Frontal cortex (tissue), 4 donors: ENCODE data around the gene ETFBKMT. TPM values are rescaled to one million over a fixed set of nuclear protein-coding genes. Genes with fewer than 3 reads are reported as not detected.
"Not testable (repeated sequence)": the region's sequence is repeated elsewhere in the genome, so short reads cannot be mapped to it uniquely, and the experiment has no call there.

Experiments
- DNase-seq, 2 donors: peaks; one replicate each; pipeline ENCODE4 v3.0.0; 2012; ENCODE audit warnings: low spot score in 2 of 2
- FAIRE-seq: peaks from 2 replicates; lab custom pipeline; 2012; peaks lifted over from hg19 to GRCh38; lab: Jason Lieb, UNC
- total RNA-seq: library from RNA; depleted of rRNA; stranded (reverse); fragments of >200 nt; gene quantifications from one replicate; pipeline ENCODE4 v1.2.3, GENCODE V29; 2014
- donor health status: control.
- donor health status: control.
- donor health status: control.

The ETFBKMT gene
- total RNA-seq, 1 donor from 2014 or later: 4.5 TPM

DNA sequence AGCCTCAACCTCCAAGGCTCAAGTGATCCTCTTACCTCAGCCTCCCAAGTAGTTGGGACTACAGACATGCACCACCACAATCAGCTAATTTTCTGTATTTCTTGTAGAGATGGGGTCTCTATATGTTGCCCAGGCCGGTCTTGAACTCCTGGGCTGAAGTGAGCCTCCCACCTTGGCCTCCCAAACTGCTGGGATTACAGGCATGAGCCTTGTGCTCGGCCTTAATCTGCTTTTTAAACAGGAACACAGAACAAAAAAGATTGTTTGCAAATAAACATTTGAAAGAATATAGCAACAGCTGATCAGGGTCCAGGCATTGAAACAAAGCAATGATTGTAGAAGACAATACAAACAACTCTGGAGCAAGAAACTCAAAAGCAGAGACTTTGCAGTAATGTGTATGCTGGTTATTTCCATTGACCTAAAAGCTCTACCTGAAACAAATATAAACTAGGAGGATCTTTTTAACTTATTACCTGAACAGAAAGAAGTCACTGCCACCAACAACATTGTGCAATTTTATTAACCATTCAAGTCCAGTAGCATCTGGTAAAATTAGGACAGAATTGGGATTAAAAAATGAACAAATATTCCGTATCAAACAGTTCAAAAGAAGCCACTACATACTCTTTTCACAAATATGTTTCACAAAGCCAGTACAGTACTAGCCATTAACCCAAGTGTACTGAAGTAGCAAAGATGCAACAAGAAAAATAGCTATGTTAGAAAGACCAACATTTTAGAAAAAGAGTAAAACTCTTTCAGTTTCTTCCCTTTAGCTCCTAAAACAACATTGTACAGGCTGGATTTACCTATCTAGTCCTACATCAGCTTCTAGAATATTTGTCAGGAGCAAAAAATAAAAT is 55.2 kb downstream of the ETFBKMT start:
- no peak for FAIRE-seq
- DNase-seq: no peak

DNA sequence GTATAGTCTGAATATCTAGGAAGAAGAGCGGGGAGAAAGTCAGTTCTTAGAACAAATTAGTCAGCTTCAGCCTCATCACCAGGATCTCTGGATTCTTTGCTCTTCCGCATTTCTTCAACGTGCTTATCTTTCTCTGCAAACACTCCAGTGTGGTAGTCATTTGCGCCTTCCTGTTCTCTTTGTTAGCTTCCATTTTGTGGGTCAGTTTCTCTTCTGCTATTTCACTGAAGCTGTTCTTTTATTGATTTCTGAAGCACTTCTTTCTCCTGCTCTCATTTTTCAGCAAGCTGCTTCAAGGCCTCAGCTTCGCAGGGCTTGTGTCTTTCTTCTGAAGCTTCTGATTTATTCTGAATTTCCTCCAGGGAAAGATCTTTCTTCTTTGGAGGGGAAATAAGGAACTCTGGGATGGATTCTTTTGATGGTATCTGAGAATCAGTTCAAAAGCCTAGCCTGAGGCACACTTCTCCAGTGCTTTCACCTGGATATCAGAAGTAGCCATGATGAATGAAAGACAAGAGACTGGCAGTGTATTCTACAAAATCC is 55.9 kb downstream of the ETFBKMT start:
- DNase-seq: no peak
- FAIRE-seq: no peak

- not testable (repeated sequence) for FAIRE-seq, DNase-seq
These were observed 57.5 kb downstream of the ETFBKMT start for GRCh38 chr12:31716998-31717397.

DNA sequence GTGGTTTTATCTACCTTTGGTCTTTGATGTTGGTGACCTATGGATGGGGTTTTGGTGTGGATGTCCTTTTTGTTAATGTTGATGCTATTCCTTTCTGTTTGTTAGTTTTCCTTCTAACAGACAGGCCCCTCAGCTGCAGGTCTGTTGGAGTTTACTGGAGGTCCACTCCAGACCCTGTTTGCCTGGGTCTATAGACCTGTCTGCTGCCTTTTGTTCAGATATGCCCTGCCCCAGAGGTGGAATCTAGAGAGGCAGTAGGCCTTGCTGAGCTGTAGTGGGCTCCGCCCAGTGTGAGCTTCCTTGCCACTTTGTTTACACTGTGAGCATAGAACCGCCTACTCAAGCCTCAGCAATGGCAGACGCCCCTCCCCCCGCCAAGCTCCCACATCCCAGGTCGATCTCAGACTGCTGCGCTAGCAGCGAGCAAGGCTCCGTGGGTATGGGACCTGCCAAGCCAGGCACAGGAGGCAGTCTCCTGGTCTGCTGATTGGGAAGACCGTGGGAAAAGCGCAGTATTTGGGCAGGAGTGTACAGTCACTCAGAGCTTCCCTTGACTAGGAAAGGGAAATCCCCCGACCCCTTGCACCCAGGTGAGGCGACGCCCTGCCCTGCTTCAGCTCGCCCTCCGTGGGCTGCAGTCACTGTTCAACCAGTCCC is 59.2 kb downstream of the ETFBKMT start:
- FAIRE-seq, DNase-seq: not testable (repeated sequence)

- DNase-seq (no peak), FAIRE-seq (no peak)
These were observed 63.1 kb downstream of the ETFBKMT start for GRCh38 chr12:31722580-31722979.

Other genes starting within 250 kb of the ETFBKMT start
- gene DENND5B, start 68.6 kb upstream of the ETFBKMT start, total RNA-seq: 41.6 TPM
- 77.0 TPM for gene AMN1, start 69.3 kb downstream of the ETFBKMT start, total RNA-seq